Duodenal mucosa (tissue), 2 donors: ENCODE data around the gene SIRPA.

ENCODE experiments used
- H3K27ac ChIP-seq: one replicate; pipeline ENCODE4 v1.7.0; 2013; ENCODE audit warnings: low read depth, low read length
- H3K27me3 ChIP-seq, 2 donors: one replicate each; pipeline ENCODE4 v1.7.0; 2013; ENCODE audit warnings: low read length in 2 of 2, control low read depth in 1 of 2; ENCODE audit not compliant: insufficient read depth in 2 of 2, control insufficient read depth in 1 of 2
- H3K36me3 ChIP-seq, 2 donors: one replicate each; pipeline ENCODE4 v1.7.0; 2013; ENCODE audit warnings: low read length in 2 of 2, control low read depth in 1 of 2; ENCODE audit not compliant: insufficient read depth in 2 of 2, control insufficient read depth in 1 of 2
- H3K4me1 ChIP-seq, 2 donors: one replicate each; pipeline ENCODE4 v1.7.0; 2013; ENCODE audit warnings: low read length in 2 of 2, control low read depth in 1 of 2; ENCODE audit not compliant: insufficient read depth in 2 of 2, control insufficient read depth in 1 of 2
- H3K4me3 ChIP-seq, 2 donors: one replicate each; pipeline ENCODE4 v1.7.0; 2013; ENCODE audit warnings: low read length in 2 of 2, low read depth in 1 of 2
- H3K9ac ChIP-seq, 2 donors: one replicate each; pipeline ENCODE4 v1.7.0; 2013; ENCODE audit warnings: low read length in 2 of 2, low read depth in 1 of 2
- H3K9me3 ChIP-seq, 2 donors: one replicate each; pipeline ENCODE4 v1.7.0; 2013; ENCODE audit warnings: low read length in 2 of 2, control low read depth in 1 of 2; ENCODE audit not compliant: control insufficient read depth in 1 of 2

SIRPA gene

GRCh38 chr20:1951436-1952115 is 56.4 kb downstream of the SIRPA start:
- Histone ChIP-seq H3K9ac (no peak overlapping the region), H3K36me3 (no peaks in the 10 kb centered on the region), H3K27me3 (peaks cover 4 to 14% of the 10 kb centered on the region in 2 donors), H3K4me3 (no peak overlapping the region), H3K4me1 (peaks cover 0 to 11% of the 10 kb centered on the region in 2 donors), H3K9me3 (no peaks in the 10 kb centered on the region), H3K27ac (no peak overlapping the region)

DNA sequence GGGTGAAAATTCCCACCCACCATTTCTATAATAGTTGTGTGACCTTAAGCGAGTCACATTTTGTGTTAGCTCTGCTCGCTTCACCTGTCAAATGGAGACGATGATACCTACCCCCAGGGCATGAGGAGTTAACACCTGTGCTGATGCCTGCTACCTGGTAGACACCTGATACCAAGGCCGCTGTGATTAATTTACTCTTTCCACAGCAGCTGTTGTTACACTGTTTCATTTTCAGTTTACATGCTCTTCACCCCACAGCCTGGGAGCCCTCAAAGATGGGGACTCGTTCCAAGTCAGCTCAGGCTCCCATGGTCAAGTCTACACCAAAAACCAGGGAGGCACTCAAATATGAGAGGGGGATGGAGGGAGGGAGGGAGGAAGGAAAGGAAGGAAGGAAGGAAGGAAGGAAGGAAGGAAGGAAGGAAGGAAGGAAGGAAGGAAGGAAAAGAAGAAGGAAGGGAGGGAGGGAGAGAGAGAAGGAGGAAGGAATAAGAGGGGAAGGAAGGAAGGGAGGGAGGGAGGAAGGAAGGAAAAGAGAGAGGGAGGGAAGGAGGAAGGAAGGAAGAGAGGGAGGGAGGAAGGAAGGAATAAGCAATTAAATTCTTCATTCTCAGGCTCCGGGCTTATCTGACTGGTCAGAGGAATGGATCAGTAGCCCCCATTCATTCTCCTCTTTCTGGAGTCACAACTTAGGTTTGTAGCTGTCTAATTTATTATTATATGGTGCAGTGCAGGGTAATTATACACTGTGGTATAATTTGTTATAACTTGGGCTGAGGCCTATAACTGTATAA is 57.7 kb downstream of the SIRPA start:
- Histone ChIP-seq H3K4me1 (no peaks in the 10 kb centered on the region), H3K27me3 (peaks cover 0 to 1% of the 10 kb centered on the region in 2 donors), H3K9ac (no peak overlapping the region), H3K9me3 (no peaks in the 10 kb centered on the region), H3K27ac (no peak overlapping the region), H3K36me3 (no peaks in the 10 kb centered on the region), H3K4me3 (no peak overlapping the region)

DNA sequence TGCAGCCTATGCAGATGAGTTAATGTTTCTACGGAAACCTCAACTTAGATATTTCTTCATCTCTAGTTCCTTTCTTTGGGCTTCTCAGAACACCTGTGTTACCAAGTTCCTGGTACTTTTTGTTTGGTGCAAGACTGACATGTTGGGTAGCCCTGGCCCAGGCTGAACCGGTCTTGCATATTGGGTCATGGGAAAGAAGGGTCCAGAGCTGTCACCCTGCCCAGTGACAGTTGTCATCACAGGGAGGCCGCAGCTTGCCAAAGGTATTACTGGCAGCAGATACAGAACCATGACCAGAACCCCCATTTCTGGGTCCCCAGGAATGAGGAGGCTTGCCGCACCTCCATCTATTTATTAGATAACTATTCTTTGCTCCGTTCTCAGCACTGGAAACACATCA is 58.4 kb downstream of the SIRPA start:
- no peaks in the 10 kb centered on the region for H3K9me3 ChIP-seq
- H3K4me1 ChIP-seq = no peaks in the 10 kb centered on the region
- H3K4me3 ChIP-seq = no peak overlapping the region
- H3K9ac ChIP-seq = no peak overlapping the region
- no peaks in the 10 kb centered on the region for H3K36me3 ChIP-seq
- H3K27ac ChIP-seq = no peak overlapping the region
- no peaks in the 10 kb centered on the region for H3K27me3 ChIP-seq

DNA sequence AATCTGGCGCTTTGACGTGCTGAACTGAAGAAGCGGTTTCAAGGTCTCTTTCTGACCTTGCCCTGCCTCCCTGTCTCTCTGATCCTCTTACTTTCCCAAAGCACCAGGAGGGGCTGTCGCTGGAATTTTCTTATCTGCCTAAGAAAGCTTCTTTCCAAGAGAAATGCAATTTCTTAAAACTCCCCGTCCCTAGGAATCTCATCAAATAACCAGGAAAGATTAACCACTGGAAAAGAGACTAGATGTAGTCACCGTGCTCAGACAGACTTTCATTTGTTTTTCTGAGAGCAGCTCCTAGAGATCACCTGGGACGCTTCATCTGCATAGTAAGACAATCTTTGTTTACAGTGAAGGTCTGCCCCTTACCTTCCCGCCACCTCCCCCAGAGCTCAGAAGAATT is 60.0 kb downstream of the SIRPA start:
- Histone ChIP-seq H3K9ac (no peak overlapping the region), H3K9me3 (no peaks in the 10 kb centered on the region), H3K27ac (no peak overlapping the region), H3K4me3 (no peak overlapping the region), H3K36me3 (no peaks in the 10 kb centered on the region), H3K27me3 (no peaks in the 10 kb centered on the region), H3K4me1 (no peaks in the 10 kb centered on the region)

DNA sequence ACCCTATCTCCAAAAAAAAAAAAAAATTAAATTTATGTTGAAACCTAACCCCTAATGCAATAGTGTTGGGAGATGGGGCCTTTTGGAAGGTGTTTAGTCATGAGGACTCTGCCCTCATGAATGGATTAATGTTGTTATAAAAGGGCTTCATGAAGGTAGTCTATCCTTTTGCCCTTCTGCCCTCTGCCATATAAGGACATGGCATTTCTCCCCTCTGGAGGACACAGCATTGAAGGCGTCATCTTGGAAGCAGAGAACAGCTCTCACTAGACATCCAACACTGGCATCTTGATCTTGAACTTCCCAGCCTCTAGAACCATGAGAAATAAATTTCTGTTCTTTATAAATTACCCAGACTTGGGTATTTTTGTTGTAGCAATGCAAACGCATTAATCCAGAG is 63.2 kb downstream of the SIRPA start:
- peaks cover 3 to 4% of the 10 kb centered on the region in 2 donors for H3K27me3 ChIP-seq
- no peak overlapping the region for H3K9ac ChIP-seq
- no peaks in the 10 kb centered on the region for H3K9me3 ChIP-seq
- no peaks in the 10 kb centered on the region for H3K4me1 ChIP-seq
- no peaks in the 10 kb centered on the region for H3K36me3 ChIP-seq
- H3K27ac ChIP-seq = no peak overlapping the region
- no peak overlapping the region for H3K4me3 ChIP-seq

DNA sequence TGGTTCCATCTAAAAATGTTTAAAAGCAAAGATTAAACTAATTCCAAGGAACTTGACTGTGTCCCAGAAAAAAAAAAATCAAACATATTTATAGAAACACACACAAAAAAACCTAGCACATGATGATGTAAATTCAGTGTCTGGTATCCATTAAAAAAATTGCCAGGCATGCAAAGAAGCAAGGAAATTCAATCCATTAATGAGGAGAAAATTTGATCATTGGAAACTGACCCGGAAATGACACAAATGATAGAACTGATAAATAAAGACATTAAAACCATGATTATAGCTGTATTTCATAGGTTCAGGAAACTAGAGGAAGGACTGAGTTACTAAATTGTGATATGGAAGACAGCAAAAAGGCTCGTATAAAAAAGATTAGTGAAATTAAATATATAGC is 63.9 kb downstream of the SIRPA start:
- Histone ChIP-seq H3K4me3 (no peak overlapping the region), H3K27ac (no peak overlapping the region), H3K4me1 (no peaks in the 10 kb centered on the region), H3K27me3 (peaks cover 3 to 4% of the 10 kb centered on the region in 2 donors), H3K36me3 (no peaks in the 10 kb centered on the region), H3K9ac (no peak overlapping the region), H3K9me3 (no peaks in the 10 kb centered on the region)

DNA sequence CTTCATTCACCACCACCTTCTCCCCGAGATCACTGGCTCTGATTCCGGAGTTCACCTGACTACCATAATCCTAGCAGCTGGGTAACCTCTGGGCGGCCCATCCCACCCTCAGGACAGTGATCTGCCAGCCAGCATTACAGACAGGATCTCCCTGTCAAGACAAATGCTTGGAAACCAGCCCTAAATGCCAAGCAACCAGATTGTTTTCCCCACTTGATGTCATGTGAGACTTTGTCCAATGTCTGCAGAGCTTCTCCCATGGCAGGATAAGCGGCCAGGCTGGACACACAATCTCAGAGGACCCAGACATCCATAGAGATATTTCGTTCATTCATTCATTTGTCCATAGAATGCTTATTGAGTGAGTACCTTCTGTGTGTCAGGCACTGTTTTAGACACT is 66.2 kb downstream of the SIRPA start:
- Histone ChIP-seq H3K36me3 (no peaks in the 10 kb centered on the region), H3K27me3 (peaks cover 3 to 4% of the 10 kb centered on the region in 2 donors), H3K9me3 (no peaks in the 10 kb centered on the region), H3K4me3 (no peak overlapping the region), H3K27ac (no peak overlapping the region), H3K4me1 (peaks cover 0 to 7% of the 10 kb centered on the region in 2 donors), H3K9ac (no peak overlapping the region)

- Histone ChIP-seq H3K4me1 (peaks cover 0 to 7% of the 10 kb centered on the region in 2 donors), H3K9ac (no peak overlapping the region), H3K27ac (no peak overlapping the region), H3K27me3 (peaks cover 3 to 4% of the 10 kb centered on the region in 2 donors), H3K4me3 (no peak overlapping the region), H3K9me3 (no peaks in the 10 kb centered on the region), H3K36me3 (no peaks in the 10 kb centered on the region)
Measured at GRCh38 chr20:1964061-1964460, 68.9 kb downstream of the SIRPA start.

DNA sequence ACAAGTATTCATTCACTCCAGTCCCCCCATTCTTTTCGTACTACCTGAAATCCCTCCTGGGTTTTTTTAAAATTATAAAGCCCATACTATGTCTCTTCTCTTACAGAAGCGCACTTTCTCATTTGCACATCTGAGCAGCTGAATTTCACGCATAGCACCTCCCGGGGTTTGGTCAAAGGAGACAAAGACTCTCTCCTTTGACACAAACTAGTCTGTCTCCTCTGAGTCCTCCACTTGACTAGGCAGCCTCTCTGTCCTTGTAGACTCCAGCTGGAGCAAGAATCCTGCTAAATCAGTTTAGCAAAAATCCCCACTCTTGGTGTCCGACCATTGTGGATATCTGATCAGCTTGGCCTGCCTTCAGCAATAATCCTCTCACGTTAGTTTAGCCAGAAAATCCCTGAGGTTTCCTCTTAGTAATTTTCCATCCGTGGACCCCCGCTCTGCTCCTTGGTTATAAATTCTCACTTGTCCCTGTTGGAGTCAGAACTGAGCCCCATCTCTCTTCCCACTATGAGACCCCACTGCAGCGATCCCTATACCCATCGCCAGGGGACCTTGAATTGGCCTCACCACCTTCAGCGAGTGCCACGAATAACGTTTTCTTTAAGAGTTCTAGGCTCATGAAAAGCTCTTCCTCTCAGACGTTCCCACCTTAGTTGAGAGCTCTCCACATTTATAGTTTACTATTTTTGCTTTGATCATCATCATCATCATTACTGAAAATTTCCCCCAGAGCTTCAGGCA is 69.6 kb downstream of the SIRPA start:
- Histone ChIP-seq H3K9ac (no peak overlapping the region), H3K27me3 (peaks cover 3 to 4% of the 10 kb centered on the region in 2 donors), H3K9me3 (no peaks in the 10 kb centered on the region), H3K36me3 (no peaks in the 10 kb centered on the region), H3K4me1 (peaks cover 0 to 7% of the 10 kb centered on the region in 2 donors), H3K4me3 (peak overlapping the region in 1 of 2 donors; percentile 22), H3K27ac (no peak overlapping the region)
